Midbrain (tissue), 1 donor: ENCODE measurements around the gene SLIT1.
A peak's percentile ranks its signal among the peaks of the same experiment; 100 is the strongest.

ENCODE experiments used
- DNase-seq: peaks from one replicate; lab custom pipeline; 2025; lab: John Stamatoyannopoulos, UW

Gene SLIT1

GRCh38 chr10:97139651-97140048, 46.1 kb downstream of the SLIT1 start:
- no peak for DNase-seq

- DNase-seq: no peak
These were observed 46.9 kb downstream of the SLIT1 start for GRCh38 chr10:97138846-97139245.

GRCh38 chr10:97138174-97138573, 47.6 kb downstream of the SLIT1 start:
- DNase-seq: no peak

- no peak for DNase-seq
These were observed 49.0 kb downstream of the SLIT1 start for GRCh38 chr10:97136756-97137155.

GRCh38 chr10:97135464-97135863, 50.3 kb downstream of the SLIT1 start:
- no peak for DNase-seq

GRCh38 chr10:97134983-97135382, 50.8 kb downstream of the SLIT1 start:
- DNase-seq: no peak

GRCh38 chr10:97134110-97134509, 51.6 kb downstream of the SLIT1 start:
- no peak for DNase-seq

- no peak for DNase-seq
These were observed 53.5 kb downstream of the SLIT1 start for GRCh38 chr10:97132273-97132672.

GRCh38 chr10:97131666-97132065, 54.1 kb downstream of the SLIT1 start:
- DNase-seq: no peak

GRCh38 chr10:97131181-97131628, 54.6 kb downstream of the SLIT1 start:
- DNase-seq: no peak

GRCh38 chr10:97129666-97130065, 56.1 kb downstream of the SLIT1 start:
- DNase-seq: peak; percentile 23

GRCh38 chr10:97128516-97129154, 57.1 kb downstream of the SLIT1 start:
- DNase-seq: peak; percentile 25

- no peak for DNase-seq
These were observed 57.7 kb downstream of the SLIT1 start for GRCh38 chr10:97128039-97128492.

- DNase-seq: no peak
These were observed 58.2 kb downstream of the SLIT1 start for GRCh38 chr10:97127509-97127908.

GRCh38 chr10:97124211-97124610, 61.5 kb downstream of the SLIT1 start:
- no peak for DNase-seq

- peak; percentile 10 for DNase-seq
These were observed 62.0 kb downstream of the SLIT1 start for GRCh38 chr10:97123765-97124164.

- no peak for DNase-seq
These were observed 64.7 kb downstream of the SLIT1 start for GRCh38 chr10:97121041-97121440.

GRCh38 chr10:97120370-97120769, 65.4 kb downstream of the SLIT1 start:
- no peak for DNase-seq

- no peak for DNase-seq
These were observed 66.6 kb downstream of the SLIT1 start for GRCh38 chr10:97119058-97119745.

- no peak for DNase-seq
These were observed 68.4 kb downstream of the SLIT1 start for GRCh38 chr10:97117372-97117771.

- no peak for DNase-seq
These were observed 69.1 kb downstream of the SLIT1 start for GRCh38 chr10:97116462-97117162.

GRCh38 chr10:97115846-97116245, 69.9 kb downstream of the SLIT1 start:
- DNase-seq: no peak

- DNase-seq: no peak
These were observed 74.1 kb downstream of the SLIT1 start for GRCh38 chr10:97111615-97112014.
